Hepatocyte (in vitro differentiated cells): ENCODE results near the gene EXOC3L4.

Experiments
- EZH2phosphoT487 ChIP-seq: fragments of 200-600 bp; sonication (generic); IDR thresholded peaks from one replicate; pipeline ENCODE4 v1.6.1; 2018; ENCODE audit warnings: antibody characterized with exemption, mild to moderate bottlenecking, low read depth, moderate library complexity; ENCODE audit not compliant: unreplicated experiment, severe bottlenecking
- TF ChIP-seq, protein P1 (sequence below): fragments of 200-600 bp; sonication (generic); IDR thresholded peaks from 2 replicates; pipeline ENCODE4 v1.5.1; 2016; ENCODE audit warnings: antibody characterized with exemption, mild to moderate bottlenecking; ENCODE audit not compliant: poor library complexity

DNA sequence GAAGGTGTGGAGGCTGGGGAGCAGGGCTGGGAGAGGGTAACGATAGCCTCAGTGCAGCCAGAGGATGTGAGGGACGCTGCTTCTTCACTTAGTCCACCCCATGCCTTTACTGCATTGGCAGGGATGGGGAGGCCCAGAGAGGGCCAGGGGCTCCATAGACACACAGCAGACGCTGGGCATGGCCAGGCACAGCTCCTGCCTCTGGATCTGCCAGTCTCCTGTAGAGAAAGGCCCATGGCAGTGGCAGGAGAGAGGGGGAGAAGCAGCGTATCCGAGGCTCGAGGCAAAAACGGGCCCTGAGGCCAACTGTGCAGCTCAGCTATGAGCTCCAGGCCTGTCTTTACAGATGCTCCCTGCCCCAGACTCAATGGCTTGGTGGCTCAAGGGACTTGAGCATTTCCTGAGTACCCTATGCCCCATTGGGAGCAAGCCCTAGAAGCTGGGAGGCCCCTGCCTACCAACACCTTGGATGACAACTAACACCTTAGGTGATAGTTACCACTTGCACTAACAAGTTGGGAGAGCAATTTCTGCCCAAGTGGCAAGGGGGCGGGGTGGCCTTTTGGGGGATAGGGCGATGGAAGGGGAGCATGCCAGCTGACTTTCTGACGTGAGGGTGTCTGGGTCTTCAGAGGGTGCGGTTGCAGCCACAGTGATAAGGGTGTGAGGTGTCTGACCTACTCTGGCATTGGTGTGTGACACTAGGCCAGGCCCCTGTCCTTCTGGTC, 15.5 kb upstream of the EXOC3L4 start:
- TF ChIP-seq, protein P1, sequence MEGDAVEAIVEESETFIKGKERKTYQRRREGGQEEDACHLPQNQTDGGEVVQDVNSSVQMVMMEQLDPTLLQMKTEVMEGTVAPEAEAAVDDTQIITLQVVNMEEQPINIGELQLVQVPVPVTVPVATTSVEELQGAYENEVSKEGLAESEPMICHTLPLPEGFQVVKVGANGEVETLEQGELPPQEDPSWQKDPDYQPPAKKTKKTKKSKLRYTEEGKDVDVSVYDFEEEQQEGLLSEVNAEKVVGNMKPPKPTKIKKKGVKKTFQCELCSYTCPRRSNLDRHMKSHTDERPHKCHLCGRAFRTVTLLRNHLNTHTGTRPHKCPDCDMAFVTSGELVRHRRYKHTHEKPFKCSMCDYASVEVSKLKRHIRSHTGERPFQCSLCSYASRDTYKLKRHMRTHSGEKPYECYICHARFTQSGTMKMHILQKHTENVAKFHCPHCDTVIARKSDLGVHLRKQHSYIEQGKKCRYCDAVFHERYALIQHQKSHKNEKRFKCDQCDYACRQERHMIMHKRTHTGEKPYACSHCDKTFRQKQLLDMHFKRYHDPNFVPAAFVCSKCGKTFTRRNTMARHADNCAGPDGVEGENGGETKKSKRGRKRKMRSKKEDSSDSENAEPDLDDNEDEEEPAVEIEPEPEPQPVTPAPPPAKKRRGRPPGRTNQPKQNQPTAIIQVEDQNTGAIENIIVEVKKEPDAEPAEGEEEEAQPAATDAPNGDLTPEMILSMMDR = no peak
- no peak for TF ChIP-seq EZH2phosphoT487
